Duodenal mucosa (tissue), 2 donors: ENCODE measurements around the gene UTS2B.

ENCODE experiments used
- H3K27ac ChIP-seq: one replicate; pipeline ENCODE4 v1.7.0; 2013; ENCODE audit warnings: low read depth, low read length
- H3K27me3 ChIP-seq, 2 donors: one replicate each; pipeline ENCODE4 v1.7.0; 2013; ENCODE audit warnings: low read length in 2 of 2, control low read depth in 1 of 2; ENCODE audit not compliant: insufficient read depth in 2 of 2, control insufficient read depth in 1 of 2
- H3K36me3 ChIP-seq, 2 donors: one replicate each; pipeline ENCODE4 v1.7.0; 2013; ENCODE audit warnings: low read length in 2 of 2, control low read depth in 1 of 2; ENCODE audit not compliant: insufficient read depth in 2 of 2, control insufficient read depth in 1 of 2
- H3K4me1 ChIP-seq, 2 donors: one replicate each; pipeline ENCODE4 v1.7.0; 2013; ENCODE audit warnings: low read length in 2 of 2, control low read depth in 1 of 2; ENCODE audit not compliant: insufficient read depth in 2 of 2, control insufficient read depth in 1 of 2
- H3K4me3 ChIP-seq, 2 donors: one replicate each; pipeline ENCODE4 v1.7.0; 2013; ENCODE audit warnings: low read length in 2 of 2, low read depth in 1 of 2
- H3K9ac ChIP-seq, 2 donors: one replicate each; pipeline ENCODE4 v1.7.0; 2013; ENCODE audit warnings: low read length in 2 of 2, low read depth in 1 of 2
- H3K9me3 ChIP-seq, 2 donors: one replicate each; pipeline ENCODE4 v1.7.0; 2013; ENCODE audit warnings: low read length in 2 of 2, control low read depth in 1 of 2; ENCODE audit not compliant: control insufficient read depth in 1 of 2

The UTS2B gene

GRCh38 chr3:191227541-191227940 is 102.8 kb downstream of the UTS2B start:
- no peak overlapping the region for H3K27ac ChIP-seq
- no peak overlapping the region for H3K4me3 ChIP-seq
- H3K27me3 ChIP-seq, result no peaks in the 10 kb centered on the region

GRCh38 chr3:191221638-191222037 is 108.7 kb downstream of the UTS2B start:
- H3K4me1 ChIP-seq, result no peaks in the 10 kb centered on the region
- H3K27ac ChIP-seq, result no peak overlapping the region
- no peaks in the 10 kb centered on the region for H3K9me3 ChIP-seq
- no peaks in the 10 kb centered on the region for H3K27me3 ChIP-seq
- no peaks in the 10 kb centered on the region for H3K36me3 ChIP-seq
- H3K9ac ChIP-seq, result no peak overlapping the region
- no peak overlapping the region for H3K4me3 ChIP-seq

More at GRCh38 chr3:191227541-191227940, 102.8 kb downstream of the UTS2B start:
- H3K9me3 ChIP-seq, result no peaks in the 10 kb centered on the region
- H3K4me1 ChIP-seq, result no peaks in the 10 kb centered on the region
- no peak overlapping the region for H3K9ac ChIP-seq
- H3K36me3 ChIP-seq, result no peaks in the 10 kb centered on the region

- Histone ChIP-seq H3K27ac (no peak overlapping the region), H3K4me3 (no peak overlapping the region), H3K36me3 (no peaks in the 10 kb centered on the region), H3K4me1 (no peaks in the 10 kb centered on the region), H3K9ac (no peak overlapping the region), H3K9me3 (no peaks in the 10 kb centered on the region), H3K27me3 (no peaks in the 10 kb centered on the region)
These were observed 109.4 kb downstream of the UTS2B start for GRCh38 chr3:191220908-191221307.

- H3K36me3 ChIP-seq, result no peaks in the 10 kb centered on the region
- H3K27me3 ChIP-seq, result no peaks in the 10 kb centered on the region
- H3K27ac ChIP-seq, result no peak overlapping the region
- no peak overlapping the region for H3K9ac ChIP-seq
- H3K9me3 ChIP-seq, result no peaks in the 10 kb centered on the region
- H3K4me3 ChIP-seq, result no peak overlapping the region
- no peaks in the 10 kb centered on the region for H3K4me1 ChIP-seq
These were observed 113.0 kb downstream of the UTS2B start for GRCh38 chr3:191217301-191217700.
